C4-2B (cell line): ENCODE measurements around the gene ATP8B1.

Experiments
- H3K27ac ChIP-seq: fragments of 450-650 bp; 2 replicates; pipeline ENCODE4 v1.5.1; 2017
- CTCF ChIP-seq: fragments of 450-650 bp; conservative IDR thresholded peaks from 2 replicates; pipeline ENCODE4 v1.5.1; 2017; ENCODE audit warnings: mild to moderate bottlenecking
- ZFX ChIP-seq: fragments of 450-650 bp; IDR thresholded peaks from 2 replicates; pipeline ENCODE4 v1.6.1; 2017

The ATP8B1 gene

GRCh38 chr18:57668021-57668420, 135.1 kb downstream of the ATP8B1 start:
- TF ChIP-seq CTCF (no peak), ZFX (no peak)
- no peak overlapping the region for H3K27ac ChIP-seq

GRCh38 chr18:57666818-57667497, 136.2 kb downstream of the ATP8B1 start:
- no peak for TF ChIP-seq CTCF
- TF ChIP-seq ZFX, result no peak
- H3K27ac ChIP-seq, result no peak overlapping the region

GRCh38 chr18:57664568-57665165, 138.4 kb downstream of the ATP8B1 start:
- H3K27ac ChIP-seq, result no peak overlapping the region
- TF ChIP-seq ZFX, result no peak
- TF ChIP-seq CTCF, result no peak

- TF ChIP-seq ZFX, result no peak
- no peak for TF ChIP-seq CTCF
- H3K27ac ChIP-seq, result no peak overlapping the region
Observed at GRCh38 chr18:57660961-57661360, 142.2 kb downstream of the ATP8B1 start.

GRCh38 chr18:57659460-57660102, 143.5 kb downstream of the ATP8B1 start:
- H3K27ac ChIP-seq, result no peak overlapping the region
- TF ChIP-seq ZFX (no peak), CTCF (no peak)

- TF ChIP-seq ZFX (no peak), CTCF (no peak)
- no peak overlapping the region for H3K27ac ChIP-seq
Observed at GRCh38 chr18:57657542-57657941, 145.6 kb downstream of the ATP8B1 start.

GRCh38 chr18:57655740-57656139, 147.4 kb downstream of the ATP8B1 start:
- no peak for TF ChIP-seq CTCF
- TF ChIP-seq ZFX, result no peak
- no peak overlapping the region for H3K27ac ChIP-seq
